ENCODE data around the gene LAMB4. TPM values are rescaled to one million over a fixed set of nuclear protein-coding genes. Genes with fewer than 3 reads are reported as not detected.

Gene LAMB4
- total RNA-seq, 1 donor from 2014 or later = 3.1 TPM

GRCh38 chr7:108012499-108013430, 117.4 kb downstream of the LAMB4 start:
- DNase-seq = no peak

- DNase-seq = no peak
Observed at GRCh38 chr7:108010377-108010776, 119.8 kb downstream of the LAMB4 start.

GRCh38 chr7:108009873-108010272, 120.3 kb downstream of the LAMB4 start:
- DNase-seq = no peak

- no peak for DNase-seq
Observed at GRCh38 chr7:108008827-108009226, 121.3 kb downstream of the LAMB4 start.

- DNase-seq = no peak
Observed at GRCh38 chr7:108008240-108008639, 121.9 kb downstream of the LAMB4 start.

- DNase-seq = no peak
Observed at GRCh38 chr7:108007762-108008161, 122.4 kb downstream of the LAMB4 start.

GRCh38 chr7:108007261-108007660, 122.9 kb downstream of the LAMB4 start:
- no peak for DNase-seq

- no peak for DNase-seq
Observed at GRCh38 chr7:108004220-108005142, 125.7 kb downstream of the LAMB4 start.

- DNase-seq = no peak
Observed at GRCh38 chr7:108003599-108003935, 126.6 kb downstream of the LAMB4 start.

- peak; percentile 92 for DNase-seq
Observed at GRCh38 chr7:108002726-108003598, 127.2 kb downstream of the LAMB4 start, which contains the start of gene LAMB1. LAMB1 (minus strand) TSS chr7:108003161; CDS start chr7:108002885, 276 bp downstream.

- DNase-seq = no peak
Observed at GRCh38 chr7:108001764-108002725, 128.1 kb downstream of the LAMB4 start.

GRCh38 chr7:108000875-108001763, 129.0 kb downstream of the LAMB4 start:
- DNase-seq = no peak

- DNase-seq = no peak
Observed at GRCh38 chr7:107999779-108000560, 130.2 kb downstream of the LAMB4 start.

GRCh38 chr7:107998660-107999480, 131.3 kb downstream of the LAMB4 start:
- no peak for DNase-seq

GRCh38 chr7:107998150-107998549, 132.0 kb downstream of the LAMB4 start:
- DNase-seq = no peak

- DNase-seq = no peak
Observed at GRCh38 chr7:107996072-107996882, 133.9 kb downstream of the LAMB4 start.
